HS-27A (cell line): ENCODE data around the gene HTR2C.
"Not testable (repeated sequence)": the region's sequence is repeated elsewhere in the genome, so short reads cannot be mapped to it uniquely, and the experiment has no call there.

Experiments used
- DNase-seq: peaks from one replicate; pipeline ENCODE4 v3.0.0-alpha.2; 2012; ENCODE audit warnings: low read depth, missing footprints

Gene HTR2C

DNA sequence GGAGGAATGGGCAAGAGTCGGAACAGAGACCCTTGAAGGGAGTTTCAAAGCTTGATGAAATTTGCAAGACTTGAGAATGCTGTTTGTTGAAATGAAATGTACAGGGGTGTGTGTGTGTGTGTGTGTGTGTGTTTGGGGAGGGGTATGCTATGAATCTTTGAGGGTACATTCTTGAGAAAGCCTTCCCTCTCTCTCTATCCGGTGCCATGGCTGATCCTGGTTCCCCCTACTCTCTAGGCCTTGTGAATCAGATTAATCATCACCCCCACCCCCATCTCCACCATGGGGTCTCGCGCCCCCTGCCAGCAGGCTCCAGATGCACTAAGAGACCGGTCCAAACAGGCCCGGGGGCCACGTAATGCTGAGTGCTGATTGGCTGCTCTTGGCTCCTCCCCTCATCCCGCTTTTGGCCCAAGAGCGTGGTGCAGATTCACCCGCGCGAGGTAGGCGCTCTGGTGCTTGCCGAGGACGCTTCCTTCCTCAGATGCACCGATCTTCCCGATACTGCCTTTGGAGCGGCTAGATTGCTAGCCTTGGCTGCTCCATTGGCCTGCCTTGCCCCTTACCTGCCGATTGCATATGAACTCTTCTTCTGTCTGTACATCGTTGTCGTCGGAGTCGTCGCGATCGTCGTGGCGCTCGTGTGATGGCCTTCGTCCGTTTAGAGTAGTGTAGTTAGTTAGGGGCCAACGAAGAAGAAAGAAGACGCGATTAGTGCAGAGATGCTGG, at the start of gene HTR2C:
Gene HTR2C (plus strand): TSS at position 441 of the 729 bp plus-strand sequence. CDS start 142,851 bp downstream, outside the sequence.
- no peak for DNase-seq

DNA sequence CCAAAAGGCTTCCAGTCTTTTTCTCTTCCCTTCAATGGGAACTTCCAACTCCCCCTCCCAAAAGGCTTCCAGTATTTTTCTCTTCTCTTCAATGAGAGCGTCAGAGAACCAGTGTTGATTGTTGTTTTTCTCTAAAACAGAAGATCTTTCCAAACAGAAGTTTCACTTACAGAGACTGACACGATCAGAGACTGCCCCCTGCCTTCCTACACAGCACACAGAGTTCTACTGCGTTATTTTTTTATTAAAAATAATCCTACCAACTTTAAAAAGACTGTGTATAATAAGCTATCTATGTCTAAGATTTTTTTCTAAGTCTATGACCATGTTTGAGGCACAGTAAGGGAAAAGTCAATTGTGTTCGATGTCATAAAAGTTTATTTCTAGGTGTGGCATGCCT, 3.5 kb upstream of the HTR2C start:
- no peak for DNase-seq

DNA sequence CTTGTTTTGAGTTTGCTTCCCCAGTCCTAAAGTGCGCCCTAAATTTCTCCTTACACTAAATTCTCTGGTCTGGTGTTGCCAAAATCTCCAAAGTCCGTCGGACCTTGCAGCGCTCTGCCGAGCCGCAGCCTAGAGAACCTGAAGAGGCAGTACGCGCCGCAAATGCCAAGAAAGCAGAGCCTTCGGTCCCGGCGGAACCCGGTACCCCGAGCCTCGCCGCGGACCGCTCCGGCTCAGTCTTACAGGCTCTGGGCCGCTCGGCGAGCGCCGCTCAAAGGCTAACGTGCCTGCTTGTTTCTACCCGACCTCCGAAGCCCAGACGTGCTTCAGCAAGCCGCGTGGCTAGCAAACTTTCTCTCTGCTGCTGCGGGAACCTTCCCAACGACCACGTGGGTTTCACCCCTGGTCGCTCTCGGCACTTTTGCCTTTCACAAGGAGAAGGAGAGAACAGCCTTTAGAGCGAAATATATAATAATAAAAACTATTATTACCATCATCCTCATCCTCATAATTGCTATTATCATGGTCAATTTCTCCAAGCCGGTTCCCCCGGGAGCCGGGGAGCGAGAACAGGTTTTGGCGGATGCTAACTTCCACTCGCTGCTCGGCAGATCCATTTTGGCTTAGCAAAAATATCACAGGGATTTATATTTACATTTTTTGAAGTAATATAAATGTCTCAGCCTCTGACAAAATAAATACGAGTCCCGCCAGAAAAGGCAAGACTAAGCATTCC, 2.2 kb upstream of the HTR2C start:
- no peak for DNase-seq

DNA sequence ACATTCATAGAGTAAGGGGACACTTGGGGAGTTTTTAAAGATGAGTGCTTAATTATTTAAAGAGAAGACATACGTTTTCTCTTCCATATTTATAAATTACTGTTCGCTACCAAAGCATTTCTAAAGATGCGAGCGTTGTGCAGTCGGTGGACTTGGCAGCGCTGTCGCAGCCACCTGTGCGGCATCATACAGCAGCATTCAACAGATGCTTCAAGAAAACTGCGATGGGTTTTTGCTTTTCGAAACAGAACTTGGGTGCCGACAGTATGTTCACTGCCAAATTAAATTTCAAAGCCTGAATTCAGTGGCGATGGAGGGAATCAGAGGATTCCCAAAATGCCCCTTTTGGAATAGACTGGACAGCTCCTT, 1.6 kb upstream of the HTR2C start:
- no peak for DNase-seq

DNA sequence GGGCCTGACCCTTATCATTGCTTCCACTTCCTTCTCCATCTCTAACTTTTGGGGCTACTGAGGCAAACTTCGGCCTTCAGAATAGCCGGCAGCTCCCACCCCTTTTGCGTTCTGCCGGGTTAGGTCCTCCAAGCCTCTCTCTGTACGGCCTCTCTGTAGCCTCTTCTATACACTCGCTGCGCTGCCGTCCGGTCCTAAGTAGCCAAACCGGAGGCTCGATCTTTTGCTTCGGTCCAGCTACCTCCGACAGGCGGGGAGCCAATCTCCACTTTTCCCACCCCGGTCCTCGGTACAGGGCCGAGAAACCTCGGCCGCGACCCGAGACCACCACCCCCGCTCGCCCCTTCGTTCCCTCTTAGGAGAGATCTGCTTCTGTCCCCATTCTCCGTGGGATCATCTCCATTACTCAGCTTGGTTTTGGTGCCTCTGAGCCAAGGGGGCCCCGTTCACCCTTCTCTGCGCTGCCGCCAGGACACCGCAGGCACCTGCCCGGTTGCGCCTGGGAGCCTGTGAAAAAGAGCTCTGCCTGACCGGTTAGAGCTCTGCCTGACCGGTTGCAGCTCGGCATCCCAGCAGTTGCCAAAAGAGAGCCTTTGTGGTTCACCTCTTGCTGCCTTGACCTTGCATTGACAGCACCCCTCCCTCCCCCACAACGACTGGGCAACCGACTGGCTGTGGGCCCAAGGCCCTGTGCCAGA, 1.0 kb upstream of the HTR2C start:
- DNase-seq = no peak

DNA sequence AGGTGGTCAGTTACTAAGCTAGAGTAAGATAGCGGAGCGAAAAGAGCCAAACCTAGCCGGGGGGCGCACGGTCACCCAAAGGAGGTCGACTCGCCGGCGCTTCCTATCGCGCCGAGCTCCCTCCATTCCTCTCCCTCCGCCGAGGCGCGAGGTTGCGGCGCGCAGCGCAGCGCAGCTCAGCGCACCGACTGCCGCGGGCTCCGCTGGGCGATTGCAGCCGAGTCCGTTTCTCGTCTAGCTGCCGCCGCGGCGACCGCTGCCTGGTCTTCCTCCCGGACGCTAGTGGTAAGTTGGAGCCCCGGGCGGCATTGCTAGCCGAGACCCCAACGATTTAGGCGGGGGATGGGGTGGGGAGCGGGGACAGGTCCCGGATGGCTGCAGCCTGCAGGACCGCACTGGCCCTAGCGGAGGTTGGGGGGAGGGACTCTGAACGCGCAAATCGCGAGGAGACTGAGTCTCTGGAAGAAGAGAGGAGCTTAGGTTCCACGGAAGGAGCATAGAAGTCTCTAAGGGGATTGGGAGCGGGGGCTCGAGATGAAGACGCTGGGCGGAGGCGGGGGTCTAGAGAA, 573 bp downstream of the HTR2C start:
- DNase-seq = no peak

DNA sequence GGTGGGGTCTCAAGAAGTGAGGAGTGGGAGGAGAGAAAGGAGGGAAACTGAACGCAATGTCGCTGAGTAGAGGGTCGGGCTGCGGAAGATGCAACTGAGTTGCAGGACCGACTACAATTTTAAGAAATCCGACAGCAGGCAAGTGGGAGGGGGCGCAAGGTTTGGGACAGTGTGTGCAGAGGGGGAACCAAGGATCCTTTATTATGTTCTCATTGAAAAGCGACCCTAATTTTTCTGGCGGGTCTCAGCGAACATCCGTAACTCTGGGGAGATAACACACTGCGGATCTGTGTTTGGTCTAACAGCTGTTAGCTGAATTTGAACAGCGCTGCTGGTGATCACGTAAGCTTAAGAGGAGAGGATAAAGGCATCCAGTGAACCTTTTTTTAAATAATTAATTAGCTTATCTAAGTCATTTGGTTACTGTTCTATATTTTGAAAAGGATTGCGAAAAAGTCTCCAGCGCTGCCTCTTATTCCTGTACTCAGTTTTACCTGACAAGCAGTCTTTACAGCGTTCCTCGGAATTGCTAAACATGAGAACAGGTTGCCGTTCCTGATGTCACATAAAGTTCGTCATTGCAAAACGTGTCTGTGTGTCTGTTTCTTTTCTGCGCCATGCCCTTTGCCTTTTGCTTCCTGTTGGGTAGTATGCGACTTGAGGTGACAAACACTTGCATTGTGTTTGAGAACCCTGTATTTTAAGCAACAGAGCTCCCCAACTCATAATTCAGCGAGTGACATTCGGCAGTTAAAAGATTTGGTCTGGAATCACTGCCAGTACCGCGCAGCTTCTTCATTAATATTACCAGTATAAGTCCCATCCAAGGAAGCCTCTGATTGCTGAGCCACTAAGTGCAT, 1.3 kb downstream of the HTR2C start:
- DNase-seq = no peak

DNA sequence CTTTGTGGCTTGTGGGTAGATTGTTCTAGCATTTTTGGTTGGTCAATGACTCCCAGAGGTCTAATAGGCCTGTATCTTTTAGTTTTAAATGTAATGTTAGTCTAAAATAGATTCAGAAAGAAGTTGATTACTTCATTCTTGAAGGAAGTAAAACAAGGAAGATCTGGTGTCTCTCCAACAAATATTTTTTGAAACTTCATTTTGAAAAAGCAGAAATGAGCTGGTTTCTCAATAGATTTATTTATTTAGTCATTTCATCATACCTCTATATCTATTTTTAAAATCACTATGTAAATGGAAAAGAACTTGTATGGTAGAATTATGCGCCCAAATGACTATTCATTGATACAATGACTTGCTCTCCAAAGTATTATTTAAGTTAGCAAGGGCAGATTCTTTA, 7.2 kb downstream of the HTR2C start:
- DNase-seq = no peak

DNA sequence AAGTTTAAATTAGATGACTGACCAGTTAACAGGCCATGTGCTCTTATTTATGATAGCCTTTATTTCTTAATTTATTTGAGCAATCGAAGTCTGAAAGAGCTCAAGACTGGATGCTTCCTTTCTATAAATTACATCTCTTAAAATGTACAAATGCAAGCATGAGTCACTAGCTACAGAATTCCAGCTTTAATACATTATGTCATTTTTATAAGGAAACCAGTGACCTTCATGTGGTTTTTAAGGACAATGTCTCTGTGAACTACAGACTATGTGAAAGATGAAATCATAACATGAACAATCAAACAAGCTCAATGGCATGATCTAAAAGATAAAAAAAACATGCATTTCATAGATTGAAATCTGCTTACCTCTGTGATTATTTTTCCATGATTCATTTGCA, 15.4 kb downstream of the HTR2C start:
- no peak for DNase-seq

DNA sequence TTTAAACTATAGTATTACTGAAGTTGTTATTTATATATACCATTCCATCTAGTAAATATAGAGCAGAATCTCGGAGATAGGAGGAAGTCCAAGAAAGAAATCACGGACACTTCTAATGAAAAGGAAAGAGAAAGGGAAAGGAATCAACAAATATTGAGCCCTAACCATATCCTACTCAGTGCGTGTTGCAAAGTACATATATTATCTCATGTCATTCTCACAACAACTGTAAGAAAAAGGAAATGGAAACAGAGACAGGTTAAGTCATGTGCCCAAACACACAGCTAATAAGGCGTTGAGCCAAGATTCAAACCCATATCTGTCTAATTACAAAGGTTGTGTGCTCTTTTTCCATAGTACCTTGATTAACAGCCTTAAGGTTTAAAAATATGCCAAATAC, 16.0 kb downstream of the HTR2C start:
- no peak for DNase-seq

DNA sequence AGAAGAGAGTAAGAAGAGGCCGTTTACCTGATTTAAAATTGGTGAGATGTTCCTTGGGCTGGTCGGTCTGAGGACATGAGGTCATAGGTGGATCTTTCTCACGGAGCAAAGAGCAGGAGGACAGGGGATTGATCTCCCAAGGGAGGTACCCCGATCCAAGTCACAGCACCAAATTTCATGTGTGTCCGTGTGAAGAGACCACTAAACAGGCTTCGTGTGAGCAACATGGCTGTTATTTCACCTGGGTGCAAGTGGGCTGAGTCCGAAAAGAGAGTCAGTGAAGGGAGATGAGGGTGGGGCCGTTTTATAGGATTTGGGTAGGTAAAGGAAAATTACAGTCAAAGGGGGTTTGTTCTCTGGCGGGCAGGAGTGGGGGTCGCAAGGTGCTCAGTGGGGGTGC, 22.7 kb downstream of the HTR2C start:
- not testable (repeated sequence) for DNase-seq

DNA sequence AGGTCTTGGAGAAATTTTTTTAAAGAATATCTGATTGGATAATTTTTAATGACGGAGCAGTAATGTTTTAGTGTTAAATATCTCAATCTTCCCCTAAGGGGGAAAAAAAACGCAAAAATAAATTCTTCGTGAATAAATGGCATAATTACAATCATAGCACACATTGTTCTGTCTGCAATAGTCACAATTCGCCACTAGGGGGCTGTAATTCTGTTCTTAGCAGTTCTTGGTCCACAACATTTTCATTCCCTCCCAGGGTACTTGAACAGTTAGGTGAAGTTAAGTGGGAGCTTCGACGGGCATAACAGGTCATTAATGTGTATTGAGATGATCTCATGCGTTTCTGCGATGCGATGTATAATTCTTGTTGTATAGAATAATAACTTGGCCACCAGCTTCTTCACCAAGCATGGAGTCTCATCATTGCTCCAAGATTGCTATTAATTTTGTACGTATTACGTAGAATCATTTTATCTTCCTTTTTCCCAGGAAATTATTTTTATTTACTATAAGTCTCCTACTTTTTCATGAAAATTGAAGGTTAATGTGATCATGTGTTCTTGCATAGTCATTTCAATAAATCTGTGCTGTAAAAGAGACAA, 27.2 kb downstream of the HTR2C start:
- no peak for DNase-seq

DNA sequence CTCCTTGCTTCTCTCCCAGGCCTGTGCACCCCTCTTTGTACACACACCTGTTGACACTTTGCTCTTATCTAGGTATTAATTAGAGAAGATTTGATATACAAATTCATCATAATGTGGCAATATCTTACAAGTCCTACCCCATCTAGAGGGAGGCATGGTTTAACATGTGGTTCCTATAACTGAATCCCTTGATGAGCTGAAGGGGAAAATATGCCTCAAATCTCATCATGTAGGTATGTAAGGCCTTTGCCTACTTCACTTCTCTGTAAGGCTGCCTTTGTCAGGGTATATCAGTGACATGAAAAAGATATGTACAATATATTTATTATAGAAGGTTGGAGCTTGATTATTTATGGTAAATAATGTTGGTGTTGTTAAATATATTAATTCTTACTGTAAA, 31.9 kb downstream of the HTR2C start:
- no peak for DNase-seq

DNA sequence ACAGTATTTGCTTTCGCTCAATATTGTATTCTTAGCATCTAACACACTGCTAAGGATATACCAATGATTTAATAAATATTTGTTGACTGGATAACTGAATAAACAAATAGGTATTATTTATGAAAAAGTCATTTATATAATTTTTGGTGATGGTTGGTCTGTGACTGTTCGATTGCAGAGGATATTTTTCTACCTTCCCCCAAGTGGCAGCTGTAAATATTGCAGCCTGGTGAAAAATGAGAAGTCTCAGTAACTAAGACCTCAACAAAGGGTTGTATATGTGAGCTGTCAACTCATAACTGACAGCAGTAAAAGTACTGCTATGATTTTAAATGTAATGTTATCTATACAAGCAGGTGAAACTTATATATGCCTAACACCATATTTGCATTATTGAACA, 36.0 kb downstream of the HTR2C start:
- DNase-seq = no peak

DNA sequence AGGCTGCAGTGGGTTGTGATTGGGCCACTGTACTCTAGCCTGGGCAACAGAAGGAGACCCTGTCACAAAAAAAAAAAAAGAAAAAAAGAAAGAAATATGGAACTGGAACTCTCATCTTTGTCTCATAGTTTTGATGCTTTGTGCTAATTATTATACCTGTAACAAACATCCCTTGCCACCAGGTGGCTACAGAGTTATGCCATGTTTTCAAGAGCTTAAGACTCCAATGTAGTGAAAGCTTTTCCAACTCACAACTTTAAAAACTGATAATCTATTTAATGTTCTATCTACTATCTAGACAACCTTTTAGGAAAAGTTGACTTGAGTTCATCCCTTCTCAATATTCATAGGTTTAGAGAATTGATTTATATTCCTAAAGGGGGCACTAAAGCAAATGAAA, 42.4 kb downstream of the HTR2C start:
- no peak for DNase-seq

DNA sequence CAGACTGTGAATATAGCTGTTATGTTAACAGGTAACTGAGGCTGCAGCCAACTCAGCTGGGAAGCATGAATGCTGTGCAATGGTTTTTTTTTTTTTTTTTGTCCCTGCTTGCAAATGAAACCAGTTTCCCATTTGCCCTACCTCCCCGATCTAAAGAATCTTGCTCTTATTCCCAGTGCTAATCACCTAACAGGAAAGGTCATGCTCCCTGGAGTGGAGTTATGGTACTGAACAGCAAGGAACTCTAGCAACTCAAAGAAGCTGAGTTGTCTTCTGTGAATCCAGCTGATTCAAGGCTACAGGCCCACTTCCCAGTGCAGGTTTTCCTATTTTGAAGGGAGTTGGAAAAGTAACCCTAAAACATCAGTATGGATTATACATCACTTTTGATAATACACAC, 52.1 kb downstream of the HTR2C start:
- no peak for DNase-seq

DNA sequence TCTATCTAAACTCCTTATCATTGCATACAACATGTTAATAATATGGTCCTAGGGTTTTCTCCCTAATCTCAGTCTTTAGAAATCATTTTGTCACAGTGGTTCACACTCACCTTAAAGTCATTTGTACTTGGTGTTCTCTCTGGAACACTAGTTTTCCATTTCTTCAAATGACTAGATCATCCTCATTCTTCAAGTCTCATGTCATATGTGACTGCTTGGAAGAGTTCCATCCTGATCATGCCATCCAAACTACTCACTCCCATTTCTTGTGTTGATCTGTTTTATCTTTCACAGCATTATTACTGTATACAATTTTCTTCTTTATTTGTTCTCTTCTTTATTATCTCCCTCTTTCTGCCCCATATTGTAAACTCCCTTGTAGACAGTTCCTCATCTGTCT, 66.5 kb downstream of the HTR2C start:
- no peak for DNase-seq

DNA sequence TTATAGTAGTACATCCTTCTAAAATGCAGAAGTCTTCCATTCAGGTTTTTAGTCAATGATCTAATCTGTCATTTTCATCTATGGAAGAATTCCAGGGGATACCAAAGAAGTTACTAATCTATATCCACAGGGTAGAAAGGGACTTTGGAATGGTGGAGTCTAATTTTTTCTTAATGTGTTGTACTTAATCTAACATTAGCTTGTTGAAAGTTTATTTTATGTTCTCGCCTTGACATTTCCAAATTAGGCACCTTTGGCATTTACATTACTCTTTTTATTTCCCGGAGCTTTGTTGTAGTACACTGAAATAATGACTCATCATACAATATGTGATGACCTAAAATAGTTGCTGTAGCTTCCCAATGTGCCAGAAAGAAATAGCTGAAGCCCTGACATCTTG, 91.5 kb downstream of the HTR2C start:
- peak; percentile 56 for DNase-seq

DNA sequence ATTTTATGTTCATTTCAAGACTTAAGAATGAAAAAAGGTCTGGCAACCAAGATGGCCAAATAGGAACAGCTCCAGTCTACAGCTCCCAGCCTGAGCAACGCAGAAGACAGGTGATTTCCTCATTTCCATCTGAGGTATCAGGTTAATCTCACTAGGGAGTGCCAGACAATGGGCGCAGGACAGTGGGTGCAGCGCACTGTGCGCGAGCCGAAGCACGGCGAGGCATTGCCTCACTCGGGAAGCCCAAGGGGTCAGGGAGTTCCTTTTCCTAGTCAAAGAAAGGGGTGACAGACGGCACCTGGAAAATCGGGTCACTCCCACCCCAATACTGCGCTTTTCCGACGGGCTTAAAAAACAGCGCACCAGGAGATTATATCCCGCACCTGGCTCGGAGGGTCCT, 116.6 kb downstream of the HTR2C start:
- DNase-seq = not testable (repeated sequence)

DNA sequence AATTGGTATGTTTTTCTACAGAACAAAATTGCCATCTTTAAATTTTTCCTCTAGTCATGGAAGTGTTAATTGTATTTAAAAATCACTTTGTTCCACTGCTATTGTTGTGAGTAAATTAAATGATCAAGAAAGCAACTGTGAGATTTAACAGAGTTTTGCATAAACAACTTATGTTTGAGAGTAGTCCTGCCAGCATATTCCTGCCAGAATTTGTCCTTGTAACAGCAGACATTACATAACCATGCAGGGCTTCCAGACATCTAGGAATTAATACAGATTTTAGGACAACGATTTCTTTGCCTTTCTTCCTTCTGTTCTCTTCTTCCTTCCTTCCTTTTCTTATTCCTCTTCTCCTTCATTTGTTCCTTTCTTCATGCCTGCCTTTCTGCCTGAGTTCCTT, 125.5 kb downstream of the HTR2C start:
- no peak for DNase-seq

DNA sequence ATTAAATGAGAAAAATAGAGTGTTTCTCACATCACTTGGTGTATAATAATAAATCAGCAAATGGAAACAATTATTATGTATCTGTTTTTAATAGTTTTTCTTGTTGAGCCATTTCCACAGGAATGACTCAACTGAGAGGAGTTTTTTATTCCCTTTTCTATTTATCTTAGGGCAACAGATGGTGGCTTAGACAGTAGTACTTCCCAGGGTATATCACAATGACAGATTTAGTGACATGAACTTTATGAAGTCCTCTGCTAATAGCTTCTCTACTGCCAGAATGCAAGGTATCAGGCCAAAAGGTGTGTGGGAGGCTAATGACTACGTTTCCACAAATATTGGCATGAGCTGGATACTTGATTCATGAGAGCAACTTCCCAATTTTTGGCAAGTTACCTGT, 126.7 kb downstream of the HTR2C start:
- DNase-seq = no peak

DNA sequence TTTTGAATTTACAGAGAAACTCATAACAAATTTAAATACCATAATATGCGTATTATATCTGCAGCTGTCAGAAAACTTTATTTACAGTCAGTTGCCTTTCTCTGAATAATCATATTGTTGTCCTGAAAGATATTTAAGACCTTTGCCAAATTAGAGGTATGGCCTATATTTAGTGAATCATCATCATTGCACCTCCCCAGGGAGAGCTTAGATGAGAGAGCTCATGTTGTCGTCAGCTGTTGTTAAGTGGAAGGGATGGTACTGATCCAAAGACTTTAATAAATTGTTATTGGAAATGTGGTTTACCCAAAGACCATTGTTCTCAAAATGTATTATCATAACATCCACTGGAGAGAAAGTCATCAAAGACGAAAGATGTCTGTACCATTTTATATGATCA, 128.6 kb downstream of the HTR2C start:
- no peak for DNase-seq
